ENCODE results near the gene SFRP5. TPM values are rescaled to one million over a fixed set of nuclear protein-coding genes. Genes with fewer than 3 reads are reported as not detected.

SFRP5 gene
- total and polyA plus RNA-seq, 2 of the 13 experiments (the other 11 are each of a cell fraction or from before 2014, with no cell fraction given), result 0.32 to 1.7 TPM

GRCh38 chr10:97736403-97736901 is 35.3 kb downstream of the SFRP5 start (continued):
- TF ChIP-seq ZNF180 (CRISPR knock-in tag; IDR thresholded peaks at IDR 0.05; ENCODE audit: borderline replicate concordance, low read depth), result 0 out of 2 replicates have a peak, but pooled peaks have one; percentile 74
- no peak for TF ChIP-seq KAT7 (CRISPR knock-in tag; IDR thresholded peaks at IDR 0.05; ENCODE audit: borderline replicate concordance)
- no peak for TF ChIP-seq SYNCRIP (IDR thresholded peaks at IDR 0.05; ENCODE audit: insufficient read depth, low read depth, low read length)
- TF ChIP-seq, protein P1, sequence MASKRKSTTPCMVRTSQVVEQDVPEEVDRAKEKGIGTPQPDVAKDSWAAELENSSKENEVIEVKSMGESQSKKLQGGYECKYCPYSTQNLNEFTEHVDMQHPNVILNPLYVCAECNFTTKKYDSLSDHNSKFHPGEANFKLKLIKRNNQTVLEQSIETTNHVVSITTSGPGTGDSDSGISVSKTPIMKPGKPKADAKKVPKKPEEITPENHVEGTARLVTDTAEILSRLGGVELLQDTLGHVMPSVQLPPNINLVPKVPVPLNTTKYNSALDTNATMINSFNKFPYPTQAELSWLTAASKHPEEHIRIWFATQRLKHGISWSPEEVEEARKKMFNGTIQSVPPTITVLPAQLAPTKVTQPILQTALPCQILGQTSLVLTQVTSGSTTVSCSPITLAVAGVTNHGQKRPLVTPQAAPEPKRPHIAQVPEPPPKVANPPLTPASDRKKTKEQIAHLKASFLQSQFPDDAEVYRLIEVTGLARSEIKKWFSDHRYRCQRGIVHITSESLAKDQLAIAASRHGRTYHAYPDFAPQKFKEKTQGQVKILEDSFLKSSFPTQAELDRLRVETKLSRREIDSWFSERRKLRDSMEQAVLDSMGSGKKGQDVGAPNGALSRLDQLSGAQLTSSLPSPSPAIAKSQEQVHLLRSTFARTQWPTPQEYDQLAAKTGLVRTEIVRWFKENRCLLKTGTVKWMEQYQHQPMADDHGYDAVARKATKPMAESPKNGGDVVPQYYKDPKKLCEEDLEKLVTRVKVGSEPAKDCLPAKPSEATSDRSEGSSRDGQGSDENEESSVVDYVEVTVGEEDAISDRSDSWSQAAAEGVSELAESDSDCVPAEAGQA (IDR thresholded peaks at IDR 0.05; ENCODE audit: low read depth), result no peak
- TF ChIP-seq, protein P1 (CRISPR knock-in tag; IDR thresholded peaks at IDR 0.05; ENCODE audit: borderline replicate concordance), result no peak
- no peak for TF ChIP-seq PAF1 (CRISPR knock-in tag; IDR thresholded peaks at IDR 0.05)
- TF ChIP-seq U2AF2 (IDR thresholded peaks at IDR 0.05; ENCODE audit: low read depth, low read length), result no peak
- TF ChIP-seq KDM2A (CRISPR knock-in tag; IDR thresholded peaks at IDR 0.05; ENCODE audit: borderline replicate concordance, low read depth), result no peak
- TF ChIP-seq ZNF264 (CRISPR knock-in tag; IDR thresholded peaks at IDR 0.05), result no peak
- TF ChIP-seq ZFX (CRISPR knock-in tag; IDR thresholded peaks at IDR 0.05; ENCODE audit: low read depth), result no peak
